ENCODE results near the gene THOC5.
"Not testable (repeated sequence)": the region's sequence is repeated elsewhere in the genome, so short reads cannot be mapped to it uniquely, and the experiment has no call there.

The THOC5 gene

DNA sequence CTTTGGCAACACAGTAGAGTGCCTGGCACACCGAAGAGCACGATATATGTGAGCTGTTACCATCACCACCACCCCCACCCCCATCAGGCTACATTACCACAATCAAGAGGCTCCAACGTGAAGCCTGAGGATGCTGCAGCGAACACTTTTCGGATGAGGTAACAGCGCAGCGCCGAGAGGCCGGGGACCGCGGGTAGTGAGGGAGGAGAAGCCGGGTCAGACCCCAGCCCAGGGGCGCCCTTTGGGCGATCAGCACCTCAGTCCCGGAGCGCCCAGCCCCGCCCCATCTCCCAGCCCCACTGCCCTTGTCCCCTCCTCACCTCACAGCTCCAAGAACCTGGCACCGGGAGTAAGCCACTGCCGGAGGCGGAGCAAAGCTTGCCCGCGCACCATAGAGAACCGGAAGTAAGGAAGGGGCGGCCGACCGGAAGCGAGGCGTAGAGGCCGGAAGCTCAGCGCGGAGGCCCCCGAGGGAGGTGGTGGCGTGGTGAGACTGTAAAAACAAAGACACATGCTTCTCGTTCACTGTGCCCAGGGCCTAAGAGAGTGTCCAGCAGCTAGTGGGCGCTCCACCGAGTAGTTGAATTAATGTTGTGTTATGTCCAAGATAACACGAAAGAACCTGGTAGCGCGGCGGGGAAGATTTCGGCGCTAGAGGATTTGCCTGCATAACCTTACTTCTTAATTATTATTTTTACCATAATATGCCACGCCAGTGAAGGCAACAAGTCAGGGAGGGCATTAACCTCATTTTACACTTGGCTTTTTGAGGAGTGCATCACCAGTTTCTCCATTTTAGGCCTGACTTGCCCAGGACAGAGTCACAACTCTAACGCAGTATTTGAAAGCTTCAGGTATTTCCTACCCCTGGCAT, at the start of gene THOC5:
THOC5 (minus strand) TSS at position 407 of the 874 bp plus-strand sequence. CDS start 4,610 bp downstream, outside the sequence.
- DNase-seq = peak; percentile 97

- no peak for DNase-seq
Measured at GRCh38 chr22:29598684-29599020, 45.1 kb upstream of the THOC5 start.

DNA sequence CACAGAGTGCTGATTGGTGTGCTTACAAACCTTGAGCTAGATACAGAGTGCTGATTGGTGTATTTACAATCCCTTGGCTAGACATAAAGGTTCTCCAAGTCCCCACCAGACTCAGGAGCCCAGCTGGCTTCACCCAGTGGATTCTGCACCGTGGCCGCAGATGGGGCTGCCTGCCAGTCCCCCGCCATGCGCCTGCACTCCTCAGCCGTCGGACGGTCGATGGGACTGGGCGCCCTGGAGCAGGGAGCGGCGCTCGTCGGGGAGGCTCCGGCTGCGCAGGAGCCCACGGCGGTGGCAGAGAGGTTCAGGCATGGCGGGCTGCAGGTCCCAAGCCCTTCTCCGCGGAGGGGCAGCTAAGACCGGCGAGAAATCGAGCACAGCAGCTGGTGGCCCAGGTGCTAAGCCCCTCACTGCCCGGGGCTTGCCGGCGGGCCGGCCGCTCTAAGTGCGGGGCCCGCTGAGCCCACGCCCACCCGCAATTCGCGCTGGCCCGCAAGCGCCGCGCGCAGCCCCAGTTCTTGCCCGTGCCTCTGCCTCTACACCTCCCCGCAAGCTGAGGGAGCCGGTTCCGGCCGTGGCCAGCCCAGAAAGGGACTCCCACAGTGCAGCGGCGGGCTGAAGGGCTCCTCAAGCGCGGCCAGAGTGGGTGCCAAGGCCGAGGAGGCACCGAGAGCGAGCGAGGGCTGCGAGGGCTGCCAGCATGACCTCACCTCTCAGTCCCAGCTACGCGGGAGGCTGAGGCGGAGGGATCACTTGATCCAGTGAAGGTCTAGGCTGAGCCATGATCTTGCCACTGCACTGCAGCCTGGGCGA, 44.5 kb upstream of the THOC5 start:
- not testable (repeated sequence) for DNase-seq

DNA sequence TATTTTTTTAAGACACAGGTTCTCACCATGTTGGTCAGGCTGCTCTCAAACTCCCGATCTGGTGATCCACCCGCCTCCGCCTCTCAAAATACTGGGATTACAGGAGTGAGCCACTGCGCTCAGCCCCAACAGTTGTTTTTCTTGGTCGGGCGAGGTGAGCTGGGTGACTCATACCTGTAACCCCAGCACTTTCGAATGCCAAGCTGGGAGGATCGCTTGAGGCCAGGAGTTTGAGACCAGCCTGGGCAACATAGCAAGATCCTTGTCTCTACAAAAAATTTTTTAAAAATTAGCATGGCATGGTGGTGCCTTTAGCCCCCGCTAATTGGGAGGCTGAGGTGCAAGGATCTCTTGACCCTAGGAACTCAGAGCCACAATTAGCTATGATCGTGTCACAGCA, 42.9 kb upstream of the THOC5 start:
- DNase-seq = no peak

GRCh38 chr22:29594447-29594846, 40.9 kb upstream of the THOC5 start:
- DNase-seq = not testable (repeated sequence)

DNA sequence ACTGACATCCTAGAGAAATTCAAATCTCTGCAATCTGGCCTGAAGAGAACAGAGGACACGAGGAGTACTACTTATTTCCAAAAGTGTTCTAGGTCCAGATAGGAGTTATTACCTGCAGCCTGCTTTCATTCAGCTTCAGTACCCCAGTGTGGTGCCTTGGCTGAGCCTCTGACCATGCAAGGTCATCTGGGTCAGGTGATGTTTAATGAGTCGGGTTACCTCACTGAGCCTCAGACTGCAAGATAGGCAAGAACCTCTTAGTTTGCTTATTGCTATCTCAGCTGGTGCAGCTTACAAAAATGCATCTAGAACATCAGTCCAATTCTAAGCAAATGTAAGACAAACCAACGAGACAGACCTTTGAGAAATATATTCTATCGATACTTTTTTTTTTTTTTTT, 40.4 kb upstream of the THOC5 start:
- DNase-seq = no peak

DNA sequence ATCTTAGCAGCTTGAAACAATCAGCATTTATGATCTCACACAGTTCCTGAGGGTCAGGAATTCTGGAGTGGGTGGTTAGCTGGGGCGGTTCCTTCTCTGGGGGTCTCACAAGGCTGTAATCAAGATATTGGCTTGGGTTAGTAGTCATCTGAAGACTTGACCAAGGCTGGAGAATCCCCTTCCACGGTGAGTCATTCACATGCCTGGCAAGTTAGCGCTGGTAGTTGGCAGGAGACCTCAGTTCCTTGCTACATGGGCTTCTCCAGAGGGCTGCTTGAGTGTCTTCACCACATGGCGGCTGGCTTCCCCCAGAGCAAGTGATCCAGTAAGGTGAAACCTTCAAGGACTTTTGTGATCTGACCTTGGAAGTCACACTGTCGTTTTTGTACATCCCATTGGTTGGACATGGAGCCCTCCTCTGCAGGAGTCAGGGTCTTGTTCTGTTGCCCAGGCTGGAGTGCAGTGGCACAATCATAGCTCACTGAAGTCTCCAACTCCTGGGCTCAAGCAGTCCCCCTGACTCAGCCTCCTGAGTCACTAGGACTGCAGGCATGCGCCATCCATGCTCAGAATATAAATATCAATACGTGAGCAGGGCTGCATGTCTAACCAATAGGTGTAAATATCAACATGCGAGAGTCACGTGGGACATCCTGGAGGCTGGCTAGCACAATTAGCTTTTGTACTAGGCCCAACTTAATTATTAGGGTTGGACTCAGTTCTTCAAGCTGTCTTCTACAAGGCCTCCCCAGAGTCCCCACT, 34.6 kb upstream of the THOC5 start:
- peak; percentile 94 for DNase-seq

- not testable (repeated sequence) for DNase-seq
Measured at GRCh38 chr22:29586193-29586705, 32.7 kb upstream of the THOC5 start.

DNA sequence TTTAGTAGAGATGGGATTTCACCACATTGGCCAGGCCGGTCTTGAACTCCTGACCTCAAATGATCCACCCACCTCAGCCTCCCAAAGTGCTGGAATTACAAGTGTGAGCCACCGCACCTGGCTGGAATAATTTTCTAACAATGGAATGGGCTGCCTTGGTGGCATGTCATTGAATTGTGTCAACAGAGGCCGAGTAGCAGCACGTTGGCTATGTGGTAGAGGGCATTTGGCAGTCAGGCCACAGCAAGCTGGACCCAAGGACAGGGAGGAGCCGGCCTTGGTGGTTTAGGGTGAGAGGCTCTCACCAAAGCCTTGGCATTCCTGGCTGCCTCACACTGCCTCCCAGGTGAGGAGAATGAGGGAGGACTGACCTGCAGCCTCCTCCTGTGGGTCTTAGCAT, 31.4 kb upstream of the THOC5 start:
- no peak for DNase-seq

GRCh38 chr22:29581799-29582198, 28.2 kb upstream of the THOC5 start:
- DNase-seq = no peak

DNA sequence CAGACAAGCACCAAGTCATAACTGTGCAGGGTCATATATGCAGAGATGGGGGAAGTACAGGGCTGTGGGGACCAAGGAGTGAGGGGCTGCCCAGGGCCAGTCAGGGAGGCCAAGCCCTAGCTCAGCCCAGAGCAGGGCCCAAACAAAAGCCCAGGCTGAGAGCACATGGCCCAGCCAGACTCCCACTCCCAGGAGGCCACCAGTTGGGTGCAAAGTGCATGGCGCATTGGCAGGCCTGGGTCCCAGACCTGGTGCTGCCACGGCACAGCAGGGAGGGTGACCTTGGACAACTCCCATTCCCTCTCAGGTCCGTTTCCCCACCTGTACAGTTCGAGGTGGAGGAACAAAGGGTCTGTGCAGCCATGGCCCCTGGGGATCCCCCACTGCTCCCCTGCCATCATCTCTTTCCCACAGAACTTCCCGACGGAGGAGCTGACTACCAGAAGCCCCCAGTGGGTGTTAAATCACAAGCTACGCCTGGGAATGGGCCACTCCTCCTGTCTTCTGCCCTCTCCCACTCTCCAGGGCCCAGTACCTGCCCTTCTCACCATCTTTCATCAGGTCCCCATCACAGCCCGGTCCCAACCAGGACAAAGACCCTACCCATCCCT, 26.7 kb upstream of the THOC5 start:
- DNase-seq = no peak

DNA sequence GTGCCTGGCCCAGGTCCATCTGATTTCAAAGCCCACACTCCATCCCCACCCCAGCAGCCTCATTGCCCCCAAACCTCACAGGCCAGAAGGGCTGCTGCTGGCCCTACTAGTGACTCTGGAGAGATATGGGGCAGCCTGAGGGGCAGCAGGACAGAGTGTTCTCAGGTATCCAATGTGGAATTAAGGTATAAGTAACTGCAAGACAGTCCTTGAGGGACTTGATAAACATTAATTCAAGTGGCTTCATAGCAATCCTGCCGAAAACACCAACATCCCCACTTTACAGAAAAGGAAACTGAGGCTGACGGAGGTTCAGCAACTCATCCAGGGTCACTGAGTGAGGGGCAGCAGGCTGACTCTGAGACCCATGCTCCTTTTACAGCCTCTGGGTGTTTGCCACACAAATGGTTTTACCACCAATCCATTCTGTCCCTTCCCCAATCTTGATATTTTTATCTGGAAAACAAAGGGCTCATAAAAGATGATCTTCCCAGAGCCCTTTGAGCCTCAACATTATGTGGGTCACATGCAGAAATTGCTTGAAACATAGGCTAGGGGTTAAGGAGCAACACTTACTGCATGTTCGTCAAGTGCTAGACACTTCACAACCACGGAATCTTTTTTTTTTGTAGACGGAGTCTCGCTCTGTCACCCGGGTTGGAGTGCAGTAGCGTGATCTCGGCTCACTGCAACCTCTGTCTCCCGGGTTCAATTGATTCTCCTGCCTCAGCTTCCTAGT, 25.1 kb upstream of the THOC5 start:
- no peak for DNase-seq

GRCh38 chr22:29574762-29575450, 21.3 kb upstream of the THOC5 start:
- DNase-seq = no peak

DNA sequence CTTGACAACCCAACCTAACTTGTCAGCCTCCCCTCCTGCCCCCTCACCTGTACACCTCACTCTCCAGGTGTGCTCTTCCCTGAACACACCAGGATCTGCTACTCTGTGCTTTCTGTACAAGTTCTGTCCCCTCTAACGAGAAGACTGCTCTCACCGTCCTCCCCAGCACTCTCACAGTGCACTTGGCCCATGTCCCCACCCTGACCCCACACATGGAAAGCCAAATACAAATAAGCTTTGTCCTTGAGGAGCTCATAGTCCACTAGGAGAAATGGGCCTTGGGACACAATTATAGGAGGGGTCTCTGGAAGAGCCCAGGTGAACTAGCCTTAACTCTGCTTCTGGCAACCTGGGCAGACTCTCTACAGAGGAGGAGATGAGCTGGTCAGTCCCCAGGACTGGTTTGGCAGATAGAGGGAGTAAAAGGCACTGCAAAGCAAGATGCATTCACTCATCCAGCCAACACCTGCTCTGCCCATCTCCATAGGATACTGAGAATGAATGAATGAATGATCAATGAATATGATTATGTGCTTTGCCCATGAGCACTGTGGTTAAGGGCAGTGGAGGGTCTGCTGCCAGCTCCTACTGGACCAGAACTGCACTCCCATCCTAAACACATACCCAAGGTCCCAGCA, 17.5 kb upstream of the THOC5 start:
- no peak for DNase-seq

GRCh38 chr22:29570456-29570855, 16.9 kb upstream of the THOC5 start:
- DNase-seq = no peak

- DNase-seq = no peak
Measured at GRCh38 chr22:29569011-29569678, 15.6 kb upstream of the THOC5 start.

GRCh38 chr22:29567338-29567737, 13.8 kb upstream of the THOC5 start:
- DNase-seq = no peak

- not testable (repeated sequence) for DNase-seq
Measured at GRCh38 chr22:29566513-29566912, 13.0 kb upstream of the THOC5 start.

- no peak for DNase-seq
Measured at GRCh38 chr22:29563652-29564460, 10.3 kb upstream of the THOC5 start.

Measured in EL (cell line).